ENCODE data around the gene ADCY10.
"Not testable (repeated sequence)": the region's sequence is repeated elsewhere in the genome, so short reads cannot be mapped to it uniquely, and the experiment has no call there.

The ADCY10 gene

GRCh38 chr1:167924543-167925231 lies 10.8 kb upstream of the ADCY10 start:
- no peak for DNase-seq (ENCODE audit: low read depth)

GRCh38 chr1:167924102-167924501 lies 10.2 kb upstream of the ADCY10 start:
- DNase-seq (ENCODE audit: low read depth): no peak

GRCh38 chr1:167923324-167924056 lies 9.6 kb upstream of the ADCY10 start:
- no peak for DNase-seq (ENCODE audit: low read depth)

GRCh38 chr1:167922611-167923074 lies 8.7 kb upstream of the ADCY10 start:
- no peak for DNase-seq (ENCODE audit: low read depth)

- no peak for DNase-seq (ENCODE audit: low read depth)
These were observed 8.1 kb upstream of the ADCY10 start for GRCh38 chr1:167922023-167922422.

- DNase-seq (ENCODE audit: low read depth): no peak
These were observed 3.0 kb upstream of the ADCY10 start for GRCh38 chr1:167916766-167917511.

- DNase-seq (ENCODE audit: low read depth): no peak
These were observed 1.6 kb upstream of the ADCY10 start for GRCh38 chr1:167915569-167915968.

- no peak for DNase-seq (ENCODE audit: low read depth)
These were observed 1.6 kb downstream of the ADCY10 start for GRCh38 chr1:167912294-167912693.

GRCh38 chr1:167911413-167911812 lies 2.5 kb downstream of the ADCY10 start:
- no peak for DNase-seq (ENCODE audit: low read depth)

- no peak for DNase-seq (ENCODE audit: low read depth)
These were observed 3.4 kb downstream of the ADCY10 start for GRCh38 chr1:167910530-167910929.

- DNase-seq (ENCODE audit: low read depth): no peak
These were observed 4.2 kb downstream of the ADCY10 start for GRCh38 chr1:167909691-167910180.

- DNase-seq (ENCODE audit: low read depth): no peak
These were observed 8.3 kb downstream of the ADCY10 start for GRCh38 chr1:167905671-167906070.

- no peak for DNase-seq (ENCODE audit: low read depth)
These were observed 8.8 kb downstream of the ADCY10 start for GRCh38 chr1:167905182-167905581.

- DNase-seq (ENCODE audit: low read depth): peak; percentile 38
These were observed 9.2 kb downstream of the ADCY10 start for GRCh38 chr1:167904652-167905130.

- DNase-seq (ENCODE audit: low read depth): no peak
These were observed 13.0 kb downstream of the ADCY10 start for GRCh38 chr1:167900907-167901306.

- no peak for DNase-seq (ENCODE audit: low read depth)
These were observed 14.7 kb downstream of the ADCY10 start for GRCh38 chr1:167899253-167899681.

- DNase-seq (ENCODE audit: low read depth): no peak
These were observed 15.2 kb downstream of the ADCY10 start for GRCh38 chr1:167898578-167899222.

GRCh38 chr1:167893798-167894197 lies 20.1 kb downstream of the ADCY10 start:
- DNase-seq (ENCODE audit: low read depth): no peak

- no peak for DNase-seq (ENCODE audit: low read depth)
These were observed 23.5 kb downstream of the ADCY10 start for GRCh38 chr1:167890400-167890799.

- DNase-seq (ENCODE audit: low read depth): not testable (repeated sequence)
These were observed 26.7 kb downstream of the ADCY10 start for GRCh38 chr1:167887187-167887586.

- no peak for DNase-seq (ENCODE audit: low read depth)
These were observed 31.6 kb downstream of the ADCY10 start for GRCh38 chr1:167882376-167882775.

GRCh38 chr1:167881786-167882185 lies 32.1 kb downstream of the ADCY10 start:
- DNase-seq (ENCODE audit: low read depth): no peak

Data from non-pigmented ciliary epithelial cell (primary cell).